ENCODE measurements around the gene YAF2. TPM values are rescaled to one million over a fixed set of nuclear protein-coding genes. Genes with fewer than 3 reads are reported as not detected.
"Not testable (repeated sequence)": the region's sequence is repeated elsewhere in the genome, so short reads cannot be mapped to it uniquely, and the experiment has no call there.

The YAF2 gene
- total RNA-seq, 2 donors from 2014 or later: 65.1 to 71.3 TPM

GRCh38 chr12:42270596-42270995 is 32.5 kb upstream of the YAF2 start:
- ATAC-seq: no peak
- peaks cover 14% of the 10 kb centered on the region for H3K27me3 Mint-ChIP-seq
- no peak overlapping the region for H3K4me3 Mint-ChIP-seq
- DNase-seq: no peak
- no peaks in the 10 kb centered on the region for H3K9me3 ChIP-seq (ENCODE audit: control insufficient read depth, low read length, poor library complexity, severe bottlenecking)
- H3K4me1 Mint-ChIP-seq: peaks cover 6% of the 10 kb centered on the region
- H3K27ac Mint-ChIP-seq: no peak overlapping the region
- peaks cover 3% of the 10 kb centered on the region for H3K36me3 Mint-ChIP-seq (ENCODE audit: low read depth)

GRCh38 chr12:42267413-42268190 is 29.6 kb upstream of the YAF2 start:
- Mint-ChIP-seq H3K36me3 (ENCODE audit: low read depth) (peaks cover 3% of the 10 kb centered on the region), H3K4me3 (no peak overlapping the region), H3K4me1 (peaks cover 10% of the 10 kb centered on the region), H3K27me3 (peaks cover 10% of the 10 kb centered on the region), H3K27ac (no peak overlapping the region)
- no peak for ATAC-seq
- DNase-seq: no peak
- no peaks in the 10 kb centered on the region for H3K9me3 ChIP-seq (ENCODE audit: control insufficient read depth, low read length, poor library complexity, severe bottlenecking)

GRCh38 chr12:42266579-42267230 is 28.7 kb upstream of the YAF2 start:
- Mint-ChIP-seq H3K36me3 (ENCODE audit: low read depth) (peaks cover 3% of the 10 kb centered on the region), H3K4me3 (no peak overlapping the region), H3K27me3 (peaks cover 7% of the 10 kb centered on the region), H3K4me1 (peaks cover 10% of the 10 kb centered on the region), H3K27ac (no peak overlapping the region)
- no peak for ATAC-seq
- H3K9me3 ChIP-seq (ENCODE audit: control insufficient read depth, low read length, poor library complexity, severe bottlenecking): no peaks in the 10 kb centered on the region
- DNase-seq: no peak

GRCh38 chr12:42262271-42262670 is 24.2 kb upstream of the YAF2 start:
- Mint-ChIP-seq H3K27me3 (no peaks in the 10 kb centered on the region), H3K4me1 (peaks cover 7% of the 10 kb centered on the region), H3K4me3 (no peak overlapping the region)

GRCh38 chr12:42261708-42262107 is 23.7 kb upstream of the YAF2 start:
- H3K4me3 Mint-ChIP-seq: no peak overlapping the region
- H3K27me3 Mint-ChIP-seq: no peaks in the 10 kb centered on the region
- H3K4me1 Mint-ChIP-seq: peaks cover 7% of the 10 kb centered on the region
- no peak overlapping the region for H3K27ac Mint-ChIP-seq
- peaks cover 2% of the 10 kb centered on the region for H3K36me3 Mint-ChIP-seq (ENCODE audit: low read depth)
- ATAC-seq (no peak), DNase-seq (no peak)
- no peaks in the 10 kb centered on the region for H3K9me3 ChIP-seq (ENCODE audit: control insufficient read depth, low read length, poor library complexity, severe bottlenecking)

More at GRCh38 chr12:42262271-42262670, 24.2 kb upstream of the YAF2 start:
- H3K27ac Mint-ChIP-seq: no peak overlapping the region
- H3K36me3 Mint-ChIP-seq (ENCODE audit: low read depth): peaks cover 2% of the 10 kb centered on the region
- no peak for DNase-seq
- ATAC-seq: no peak
- no peaks in the 10 kb centered on the region for H3K9me3 ChIP-seq (ENCODE audit: control insufficient read depth, low read length, poor library complexity, severe bottlenecking)

GRCh38 chr12:42260518-42260917 is 22.5 kb upstream of the YAF2 start:
- Mint-ChIP-seq H3K36me3 (ENCODE audit: low read depth) (peaks cover 2% of the 10 kb centered on the region), H3K4me3 (no peak overlapping the region), H3K27ac (no peak overlapping the region), H3K27me3 (no peaks in the 10 kb centered on the region), H3K4me1 (peaks cover 5% of the 10 kb centered on the region)
- no peak for ATAC-seq
- no peaks in the 10 kb centered on the region for H3K9me3 ChIP-seq (ENCODE audit: control insufficient read depth, low read length, poor library complexity, severe bottlenecking)
- DNase-seq: no peak

GRCh38 chr12:42259699-42260098 is 21.7 kb upstream of the YAF2 start:
- no peaks in the 10 kb centered on the region for H3K9me3 ChIP-seq (ENCODE audit: control insufficient read depth, low read length, poor library complexity, severe bottlenecking)
- Mint-ChIP-seq H3K4me3 (no peak overlapping the region), H3K27ac (no peak overlapping the region), H3K36me3 (ENCODE audit: low read depth) (peaks cover 2% of the 10 kb centered on the region), H3K4me1 (peaks cover 2% of the 10 kb centered on the region), H3K27me3 (no peaks in the 10 kb centered on the region)
- ATAC-seq (no peak), DNase-seq (no peak)

- ATAC-seq: no peak
- no peaks in the 10 kb centered on the region for H3K9me3 ChIP-seq (ENCODE audit: control insufficient read depth, low read length, poor library complexity, severe bottlenecking)
- Mint-ChIP-seq H3K36me3 (ENCODE audit: low read depth) (peaks cover 2% of the 10 kb centered on the region), H3K27me3 (no peaks in the 10 kb centered on the region), H3K4me1 (peaks cover 2% of the 10 kb centered on the region), H3K4me3 (no peak overlapping the region), H3K27ac (no peak overlapping the region)
- DNase-seq: no peak
Measured at GRCh38 chr12:42255866-42256261, 17.8 kb upstream of the YAF2 start.

GRCh38 chr12:42255221-42255865 is 17.3 kb upstream of the YAF2 start:
- DNase-seq (no peak), ATAC-seq (no peak)
- no peaks in the 10 kb centered on the region for H3K9me3 ChIP-seq (ENCODE audit: control insufficient read depth, low read length, poor library complexity, severe bottlenecking)
- peaks cover 2% of the 10 kb centered on the region for H3K4me1 Mint-ChIP-seq
- H3K27me3 Mint-ChIP-seq: no peaks in the 10 kb centered on the region
- no peak overlapping the region for H3K27ac Mint-ChIP-seq
- no peak overlapping the region for H3K4me3 Mint-ChIP-seq
- H3K36me3 Mint-ChIP-seq (ENCODE audit: low read depth): peaks cover 2% of the 10 kb centered on the region

- not testable (repeated sequence) for H3K36me3 Mint-ChIP-seq (ENCODE audit: low read depth); H3K9me3 ChIP-seq (ENCODE audit: control insufficient read depth, low read length, poor library complexity, severe bottlenecking); H3K4me1 Mint-ChIP-seq; H3K27ac Mint-ChIP-seq; H3K4me3 Mint-ChIP-seq; DNase-seq; H3K27me3 Mint-ChIP-seq; ATAC-seq
Measured at GRCh38 chr12:42252645-42253044, 14.6 kb upstream of the YAF2 start.

GRCh38 chr12:42249033-42249432 is 11.0 kb upstream of the YAF2 start:
- H3K4me3 Mint-ChIP-seq: not testable (repeated sequence)

GRCh38 chr12:42240131-42240750 is 2.2 kb upstream of the YAF2 start:
- ATAC-seq (no peak), DNase-seq (no peak)
- H3K4me3 Mint-ChIP-seq: no peak overlapping the region
- H3K27me3 Mint-ChIP-seq: no peaks in the 10 kb centered on the region
- no peak overlapping the region for H3K27ac Mint-ChIP-seq
- no peaks in the 10 kb centered on the region for H3K9me3 ChIP-seq (ENCODE audit: control insufficient read depth, low read length, poor library complexity, severe bottlenecking)
- H3K36me3 Mint-ChIP-seq (ENCODE audit: low read depth): peaks cover 2% of the 10 kb centered on the region
- peaks cover 16% of the 10 kb centered on the region for H3K4me1 Mint-ChIP-seq

More at GRCh38 chr12:42249033-42249432, 11.0 kb upstream of the YAF2 start:
- not testable (repeated sequence) for H3K36me3 Mint-ChIP-seq (ENCODE audit: low read depth); ATAC-seq; H3K27me3 Mint-ChIP-seq; H3K9me3 ChIP-seq (ENCODE audit: control insufficient read depth, low read length, poor library complexity, severe bottlenecking); DNase-seq; H3K4me1 Mint-ChIP-seq; H3K27ac Mint-ChIP-seq

GRCh38 chr12:42237853-42238239 is 202 bp downstream of the YAF2 start:
- peak overlapping the region; percentile 83 for H3K27ac Mint-ChIP-seq
- peaks cover 2% of the 10 kb centered on the region for H3K36me3 Mint-ChIP-seq (ENCODE audit: low read depth)
- H3K9me3 ChIP-seq (ENCODE audit: control insufficient read depth, low read length, poor library complexity, severe bottlenecking): no peaks in the 10 kb centered on the region
- H3K4me3 Mint-ChIP-seq: peak overlapping the region; percentile 92
- DNase-seq (no peak), ATAC-seq (peak; percentile 49)
- no peaks in the 10 kb centered on the region for H3K27me3 Mint-ChIP-seq
- peaks cover 22% of the 10 kb centered on the region for H3K4me1 Mint-ChIP-seq

Measured in T-helper 17 cell (primary cell).